OCI-LY3 (cell line): Measurements from ENCODE around the gene ZEB2.

Experiments
- EZH2phosphoT487 ChIP-seq: fragments of 200-600 bp; shearing (Covaris generic); IDR thresholded peaks from 2 replicates; pipeline ENCODE4 v1.6.1; 2018; ENCODE audit warnings: antibody characterized with exemption, mixed run types, low read depth
- TF ChIP-seq, protein P1 (sequence below): fragments of 200-600, 300-600 bp; sonication (generic); IDR thresholded peaks from 2 replicates; pipeline ENCODE4 v1.5.1; 2014; ENCODE audit warnings: antibody characterized with exemption, low read length, low read depth

DNA sequence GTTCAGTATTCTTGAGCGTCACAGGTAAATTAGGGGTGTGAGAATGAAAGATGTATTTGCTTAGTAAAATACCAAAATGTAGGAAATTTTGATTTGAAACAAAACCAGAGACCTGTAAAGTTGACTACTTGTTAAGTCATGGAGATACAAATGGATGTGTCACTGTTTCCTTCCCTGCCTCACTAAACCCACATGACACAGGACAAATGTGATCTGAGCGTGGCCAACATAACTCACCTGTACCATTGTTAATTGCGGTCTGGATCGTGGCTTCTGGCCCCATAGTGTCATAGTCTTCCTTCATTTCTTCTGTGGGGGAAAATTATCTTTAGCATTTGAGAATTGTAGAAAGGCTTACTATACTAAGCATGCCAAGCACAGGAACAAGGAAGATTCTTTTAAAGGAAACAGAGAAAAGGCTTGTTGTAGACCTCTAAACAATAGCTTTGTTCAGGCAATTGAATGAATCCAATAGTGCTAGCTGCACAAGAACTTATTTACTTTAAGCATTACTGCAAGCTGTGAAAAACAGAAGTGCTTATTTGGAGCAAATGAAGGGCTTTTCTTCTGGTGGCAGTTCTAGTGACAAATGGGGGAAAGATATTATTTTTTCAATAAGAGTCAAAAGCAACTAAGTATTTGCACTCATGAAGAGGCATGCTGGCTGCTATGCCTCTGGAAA is 95.2 kb downstream of the ZEB2 start:
- TF ChIP-seq, protein P1, sequence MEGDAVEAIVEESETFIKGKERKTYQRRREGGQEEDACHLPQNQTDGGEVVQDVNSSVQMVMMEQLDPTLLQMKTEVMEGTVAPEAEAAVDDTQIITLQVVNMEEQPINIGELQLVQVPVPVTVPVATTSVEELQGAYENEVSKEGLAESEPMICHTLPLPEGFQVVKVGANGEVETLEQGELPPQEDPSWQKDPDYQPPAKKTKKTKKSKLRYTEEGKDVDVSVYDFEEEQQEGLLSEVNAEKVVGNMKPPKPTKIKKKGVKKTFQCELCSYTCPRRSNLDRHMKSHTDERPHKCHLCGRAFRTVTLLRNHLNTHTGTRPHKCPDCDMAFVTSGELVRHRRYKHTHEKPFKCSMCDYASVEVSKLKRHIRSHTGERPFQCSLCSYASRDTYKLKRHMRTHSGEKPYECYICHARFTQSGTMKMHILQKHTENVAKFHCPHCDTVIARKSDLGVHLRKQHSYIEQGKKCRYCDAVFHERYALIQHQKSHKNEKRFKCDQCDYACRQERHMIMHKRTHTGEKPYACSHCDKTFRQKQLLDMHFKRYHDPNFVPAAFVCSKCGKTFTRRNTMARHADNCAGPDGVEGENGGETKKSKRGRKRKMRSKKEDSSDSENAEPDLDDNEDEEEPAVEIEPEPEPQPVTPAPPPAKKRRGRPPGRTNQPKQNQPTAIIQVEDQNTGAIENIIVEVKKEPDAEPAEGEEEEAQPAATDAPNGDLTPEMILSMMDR: no peak
- TF ChIP-seq EZH2phosphoT487: no peak
